Natural killer cell (primary cell): ENCODE measurements around the gene AGPAT4. TPM values are rescaled to one million over a fixed set of nuclear protein-coding genes. Genes with fewer than 3 reads are reported as not detected.

Experiments
- ATAC-seq, 3 donors: fragments of 150-1000 bp in 2 of 3; fragments of 200-7000 bp in 1 of 3; cut with Tn5 transposase; 1 replicate in 1 of 3; 2 replicates in 2 of 3; pipeline ENCODE4 v1.10.0; 2021; ENCODE audit warnings: mild to moderate bottlenecking in 2 of 3, moderate library complexity in 2 of 3
- DNase-seq, 2 donors: peaks; one replicate each; pipeline versions ENCODE4 v3.0.0 to v3.0.0-alpha.2; 2013 to 2021; ENCODE audit warnings: mixed read lengths in 1 of 2
- H3K27ac ChIP-seq: one replicate; pipeline ENCODE4 v1.5.1; 2013; ENCODE audit warnings: mild to moderate bottlenecking, low read length
- H3K27me3 ChIP-seq: one replicate; pipeline ENCODE4 v1.6.1; 2013; ENCODE audit warnings: low read length; ENCODE audit not compliant: control insufficient read depth, insufficient read depth
- H3K36me3 ChIP-seq: one replicate; pipeline ENCODE4 v1.6.1; 2013; ENCODE audit warnings: low read length; ENCODE audit not compliant: control insufficient read depth, insufficient read depth
- H3K4me1 ChIP-seq: one replicate; pipeline ENCODE4 v1.6.1; 2013; ENCODE audit warnings: low read length; ENCODE audit not compliant: control insufficient read depth, insufficient read depth
- H3K4me3 ChIP-seq: one replicate; pipeline ENCODE4 v1.5.1; 2013; ENCODE audit warnings: low read length
- H3K9me3 ChIP-seq: one replicate; pipeline ENCODE4 v1.6.1; 2013; ENCODE audit warnings: low read length; ENCODE audit not compliant: control insufficient read depth, insufficient read depth
- H3K27ac Mint-ChIP-seq, 2 donors: one replicate each; pipeline ENCODE4 v1.8.0; 2022; ENCODE audit warnings: mild to moderate bottlenecking in 2 of 2, mixed read lengths in 2 of 2, moderate library complexity in 1 of 2
- H3K27me3 Mint-ChIP-seq, 2 donors: one replicate each; pipeline ENCODE4 v1.8.0; 2022; ENCODE audit warnings: low read depth in 2 of 2, mixed read lengths in 2 of 2
- H3K36me3 Mint-ChIP-seq: one replicate; pipeline ENCODE4 v1.8.0; 2022; ENCODE audit warnings: mixed read lengths
- H3K4me1 Mint-ChIP-seq, 2 donors: one replicate each; pipeline ENCODE4 v1.8.0; 2022; ENCODE audit warnings: mixed read lengths in 2 of 2
- H3K4me3 Mint-ChIP-seq: one replicate; pipeline ENCODE4 v1.8.0; 2022; ENCODE audit warnings: mild to moderate bottlenecking, moderate library complexity, mixed read lengths
- H3K9me3 Mint-ChIP-seq, 2 donors: one replicate each; pipeline ENCODE4 v1.8.0; 2022; ENCODE audit warnings: mixed read lengths in 2 of 2
- WGBS: methylation state at CpG from one replicate; pipeline ENCODE4 v1.1.7; 2013; ENCODE audit warnings: missing lambda C conversion rate; ENCODE audit not compliant: insufficient coverage; 5-methylcytosine and 5-hydroxymethylcytosine counted together
- intact Hi-C: fragments of 100-400 bp; cut with micrococcal nuclease; formaldehyde crosslinking; loops from one replicate; pipeline ENCODE4 v1.14.2; 2022
- total RNA-seq, 4 donors: library from RNA; stranded (reverse); fragments of 120-200 nt in 1 of 4; gene quantifications; one replicate each; pipeline versions ENCODE4 v1.2.3 to v1.2.4, GENCODE V29; 2013 to 2022
- TF ChIP-seq, protein P1 (sequence below): fragments of 200-600 bp; IDR thresholded peaks from one replicate; pipeline ENCODE4 v1.8.0; 2022; ENCODE audit warnings: antibody characterized with exemption

Gene AGPAT4
- total RNA-seq, 3 donors from 2014 or later (not counting 1 experiment from before 2014, with no cell fraction given): 24.5 to 38.1 (median 25.8) TPM

DNA sequence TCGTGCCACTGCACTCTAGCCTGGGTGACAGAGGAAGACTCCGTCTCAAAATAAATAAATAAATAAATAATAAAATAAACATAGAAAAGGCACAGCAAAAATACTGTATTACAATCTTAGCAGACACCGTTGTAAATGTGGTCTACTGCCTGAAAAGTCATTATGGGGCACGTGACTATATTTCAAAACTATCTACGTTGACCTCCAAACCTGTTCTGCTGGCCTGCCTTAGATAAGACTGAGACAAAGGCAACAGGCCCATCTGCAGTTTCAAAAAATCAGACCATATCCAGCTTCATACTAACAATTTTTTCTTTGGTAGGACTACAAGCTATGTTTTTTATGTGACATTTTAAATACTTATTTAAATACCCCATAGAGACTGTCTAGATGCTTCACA lies 59.1 kb downstream of the AGPAT4 start:
- no peak overlapping the region for H3K27ac ChIP-seq
- H3K4me1 ChIP-seq: no peaks in the 10 kb centered on the region
- 92% methylated on average over 3 of the region's 5 CpGs for WGBS
- TF ChIP-seq, protein P1, sequence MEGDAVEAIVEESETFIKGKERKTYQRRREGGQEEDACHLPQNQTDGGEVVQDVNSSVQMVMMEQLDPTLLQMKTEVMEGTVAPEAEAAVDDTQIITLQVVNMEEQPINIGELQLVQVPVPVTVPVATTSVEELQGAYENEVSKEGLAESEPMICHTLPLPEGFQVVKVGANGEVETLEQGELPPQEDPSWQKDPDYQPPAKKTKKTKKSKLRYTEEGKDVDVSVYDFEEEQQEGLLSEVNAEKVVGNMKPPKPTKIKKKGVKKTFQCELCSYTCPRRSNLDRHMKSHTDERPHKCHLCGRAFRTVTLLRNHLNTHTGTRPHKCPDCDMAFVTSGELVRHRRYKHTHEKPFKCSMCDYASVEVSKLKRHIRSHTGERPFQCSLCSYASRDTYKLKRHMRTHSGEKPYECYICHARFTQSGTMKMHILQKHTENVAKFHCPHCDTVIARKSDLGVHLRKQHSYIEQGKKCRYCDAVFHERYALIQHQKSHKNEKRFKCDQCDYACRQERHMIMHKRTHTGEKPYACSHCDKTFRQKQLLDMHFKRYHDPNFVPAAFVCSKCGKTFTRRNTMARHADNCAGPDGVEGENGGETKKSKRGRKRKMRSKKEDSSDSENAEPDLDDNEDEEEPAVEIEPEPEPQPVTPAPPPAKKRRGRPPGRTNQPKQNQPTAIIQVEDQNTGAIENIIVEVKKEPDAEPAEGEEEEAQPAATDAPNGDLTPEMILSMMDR: no peak
- intact Hi-C loops: no loop called here
- Mint-ChIP-seq H3K4me3 (no peak overlapping the region), H3K27ac (no peak overlapping the region), H3K36me3 (no peaks in the 10 kb centered on the region), H3K9me3 (peaks cover 0 to 3% of the 10 kb centered on the region in 2 donors), H3K27me3 (no peaks in the 10 kb centered on the region), H3K4me1 (peaks cover 2 to 27% of the 10 kb centered on the region in 2 donors)
- DNase-seq (no peak), ATAC-seq (no peak)
- no peaks in the 10 kb centered on the region for H3K27me3 ChIP-seq
- H3K36me3 ChIP-seq: peaks cover 3% of the 10 kb centered on the region
- H3K4me3 ChIP-seq: no peak overlapping the region
- H3K9me3 ChIP-seq: no peaks in the 10 kb centered on the region

DNA sequence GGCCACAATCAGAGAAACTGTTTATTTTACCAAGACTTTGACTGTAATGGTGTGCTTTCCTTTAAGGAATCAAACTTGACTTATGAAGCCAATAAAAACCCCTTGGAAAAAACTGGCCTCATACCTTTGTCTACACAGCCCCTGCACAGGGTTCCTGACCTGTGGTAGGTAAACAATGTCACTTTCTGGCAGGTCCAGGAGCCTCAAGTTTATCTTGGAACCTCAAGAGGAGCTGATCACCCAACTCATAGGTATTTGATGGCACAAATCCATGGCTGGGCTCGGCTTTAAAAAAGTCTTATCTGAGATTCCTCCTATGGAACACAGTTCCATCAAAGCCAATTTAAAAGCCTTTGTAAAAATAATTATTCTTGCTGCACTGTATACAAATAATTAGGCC lies 61.0 kb downstream of the AGPAT4 start:
- TF ChIP-seq, protein P1: no peak
- Histone ChIP-seq H3K4me3 (no peak overlapping the region), H3K27me3 (no peaks in the 10 kb centered on the region), H3K4me1 (no peaks in the 10 kb centered on the region), H3K27ac (no peak overlapping the region), H3K9me3 (no peaks in the 10 kb centered on the region), H3K36me3 (peaks cover 3% of the 10 kb centered on the region)
- H3K4me1 Mint-ChIP-seq: peaks cover 14 to 32% of the 10 kb centered on the region in 2 donors
- H3K9me3 Mint-ChIP-seq: peaks cover 0 to 3% of the 10 kb centered on the region in 2 donors
- DNase-seq: no peak
- H3K27ac Mint-ChIP-seq: no peak overlapping the region
- no peaks in the 10 kb centered on the region for H3K27me3 Mint-ChIP-seq
- ATAC-seq: no peak
- intact Hi-C loops: no loop called here
- no peak overlapping the region for H3K4me3 Mint-ChIP-seq
- no peaks in the 10 kb centered on the region for H3K36me3 Mint-ChIP-seq
- 100% methylated on average over 1 of the region's 1 CpG for WGBS

DNA sequence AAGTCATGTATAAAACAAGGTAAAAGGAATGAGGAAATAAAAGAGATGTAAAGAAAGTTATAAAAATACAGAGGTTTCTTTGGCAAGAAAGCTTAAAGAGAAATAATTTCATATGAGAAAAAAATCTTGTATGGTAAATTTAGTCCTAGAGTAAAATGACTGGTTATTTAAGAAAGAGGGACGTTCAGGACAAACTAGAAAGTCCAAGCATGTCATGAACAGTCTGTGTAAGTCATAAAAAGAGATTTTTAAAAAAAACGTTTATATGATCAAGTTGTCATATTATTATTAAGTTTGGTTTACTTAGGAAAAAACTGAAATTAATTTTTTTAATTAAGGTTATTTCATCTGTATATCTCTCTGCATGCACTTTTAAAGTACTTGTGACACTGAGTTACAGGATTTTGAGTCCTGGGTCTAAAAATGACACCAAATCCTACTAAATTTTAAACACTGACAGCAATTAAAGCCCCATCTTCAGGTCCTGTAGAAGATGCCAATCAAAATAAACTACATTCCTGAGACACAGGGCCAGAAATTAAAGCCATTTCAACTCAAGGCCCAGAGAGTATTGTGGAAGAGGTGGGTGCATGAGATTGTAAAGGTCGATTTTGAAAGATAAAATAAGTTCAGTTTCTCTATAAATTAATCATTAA lies 62.4 kb downstream of the AGPAT4 start:
- no peak for ATAC-seq
- no peaks in the 10 kb centered on the region for H3K27me3 Mint-ChIP-seq
- no peak overlapping the region for H3K27ac ChIP-seq
- H3K27me3 ChIP-seq: no peaks in the 10 kb centered on the region
- intact Hi-C loops: no loop called here
- no peaks in the 10 kb centered on the region for H3K4me1 ChIP-seq
- peaks cover 14 to 31% of the 10 kb centered on the region in 2 donors for H3K4me1 Mint-ChIP-seq
- 80% methylated on average over 1 of the region's 3 CpGs for WGBS
- no peak overlapping the region for H3K27ac Mint-ChIP-seq
- TF ChIP-seq, protein P1: no peak
- DNase-seq: no peak
- no peaks in the 10 kb centered on the region for H3K36me3 Mint-ChIP-seq
- peaks cover 0 to 3% of the 10 kb centered on the region in 2 donors for H3K9me3 Mint-ChIP-seq
- no peaks in the 10 kb centered on the region for H3K9me3 ChIP-seq
- H3K4me3 ChIP-seq: no peak overlapping the region
- H3K36me3 ChIP-seq: no peaks in the 10 kb centered on the region
- no peak overlapping the region for H3K4me3 Mint-ChIP-seq

DNA sequence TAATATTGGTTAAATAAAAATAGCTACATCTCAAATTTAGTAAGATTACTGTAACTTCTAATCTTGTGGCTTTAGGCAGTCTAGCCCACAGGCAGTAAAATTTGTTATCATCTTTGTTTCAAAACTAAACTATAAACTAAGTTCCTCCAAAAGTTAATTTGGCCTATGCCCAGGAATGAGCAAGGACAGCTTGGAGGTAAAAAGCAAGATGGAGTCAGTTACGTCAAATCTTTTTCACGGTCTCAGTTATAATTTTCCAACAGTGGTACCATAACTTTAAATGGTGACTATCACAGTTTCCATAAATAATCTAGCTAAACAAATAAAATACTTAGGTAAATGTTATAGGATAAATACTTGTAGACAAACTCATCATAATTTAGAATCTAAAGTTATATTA lies 63.0 kb downstream of the AGPAT4 start:
- Mint-ChIP-seq H3K9me3 (peaks cover 0 to 3% of the 10 kb centered on the region in 2 donors), H3K36me3 (no peaks in the 10 kb centered on the region), H3K4me3 (no peak overlapping the region), H3K27ac (no peak overlapping the region), H3K4me1 (peaks cover 14 to 28% of the 10 kb centered on the region in 2 donors), H3K27me3 (no peaks in the 10 kb centered on the region)
- no peaks in the 10 kb centered on the region for H3K36me3 ChIP-seq
- 100% methylated on average over 1 of the region's 2 CpGs for WGBS
- H3K27me3 ChIP-seq: no peaks in the 10 kb centered on the region
- no peaks in the 10 kb centered on the region for H3K4me1 ChIP-seq
- no peak for ATAC-seq
- no peak for DNase-seq
- TF ChIP-seq, protein P1: no peak
- H3K9me3 ChIP-seq: no peaks in the 10 kb centered on the region
- intact Hi-C loops: no loop called here
- no peak overlapping the region for H3K27ac ChIP-seq
- no peak overlapping the region for H3K4me3 ChIP-seq
